HS-5 (cell line): ENCODE results near the gene GDI1.

Source experiments
- DNase-seq: peaks from one replicate; pipeline ENCODE4 v3.0.0-alpha.2; 2012; ENCODE audit warnings: low read depth

GDI1 gene

GRCh38 chrX:154408659-154409221, 28.2 kb upstream of the GDI1 start:
- no peak for DNase-seq

GRCh38 chrX:154409222-154409871, 27.6 kb upstream of the GDI1 start, which contains the start of gene DNASE1L1:
TSS of gene DNASE1L1 (minus strand) at chrX:154409254. CDS start at chrX:154405568, 3,686 bp downstream.
- no peak for DNase-seq

- no peak for DNase-seq
Measured at GRCh38 chrX:154411981-154412340, 25.0 kb upstream of the GDI1 start.

GRCh38 chrX:154412468-154412867, 24.5 kb upstream of the GDI1 start:
- DNase-seq = no peak

- no peak for DNase-seq
Measured at GRCh38 chrX:154413142-154413541, 23.8 kb upstream of the GDI1 start.

GRCh38 chrX:154417157-154417556, 19.8 kb upstream of the GDI1 start:
- no peak for DNase-seq

- no peak for DNase-seq
Measured at GRCh38 chrX:154419189-154419588, 17.8 kb upstream of the GDI1 start.

- no peak for DNase-seq
Measured at GRCh38 chrX:154419688-154420401, 17.1 kb upstream of the GDI1 start.

GRCh38 chrX:154420402-154420756, 16.6 kb upstream of the GDI1 start:
- DNase-seq = no peak

GRCh38 chrX:154426916-154427770, 9.8 kb upstream of the GDI1 start:
- DNase-seq = no peak

GRCh38 chrX:154428176-154429171, 8.5 kb upstream of the GDI1 start, which contains the start of gene ATP6AP1:
TSS of gene ATP6AP1 (plus strand) at chrX:154428677. CDS start at chrX:154428693, 16 bp downstream.
- DNase-seq = peak; percentile 54

GRCh38 chrX:154429711-154430110, 7.2 kb upstream of the GDI1 start:
- no peak for DNase-seq

- no peak for DNase-seq
Measured at GRCh38 chrX:154430479-154430878, 6.5 kb upstream of the GDI1 start.

- no peak for DNase-seq
Measured at GRCh38 chrX:154430916-154431315, 6.0 kb upstream of the GDI1 start.

- DNase-seq = no peak
Measured at GRCh38 chrX:154431341-154431740, 5.6 kb upstream of the GDI1 start.

GRCh38 chrX:154432210-154432609, 4.7 kb upstream of the GDI1 start:
- no peak for DNase-seq

- no peak for DNase-seq
Measured at GRCh38 chrX:154433605-154434004, 3.3 kb upstream of the GDI1 start.

- DNase-seq = no peak
Measured at GRCh38 chrX:154434394-154435168, 2.4 kb upstream of the GDI1 start.

GRCh38 chrX:154435171-154435733, 1.7 kb upstream of the GDI1 start:
- DNase-seq = no peak

GRCh38 chrX:154436374-154436982, 476 bp upstream of the GDI1 start:
- no peak for DNase-seq
